PC-3 (cell line): Measurements from ENCODE around the gene ZFP69B.

ENCODE experiments used
- EZH2 ChIP-seq: fragments of 300-600 bp; sonication (generic); IDR thresholded peaks from one replicate; pipeline ENCODE4 v1.6.1; 2017; ENCODE audit warnings: antibody characterized with exemption, mild to moderate bottlenecking, low read length; ENCODE audit not compliant: unreplicated experiment
- EZH2phosphoT487 ChIP-seq: fragments of 300-600 bp; sonication (generic); IDR thresholded peaks from 2 replicates; pipeline ENCODE4 v1.6.1; 2018; ENCODE audit warnings: mild to moderate bottlenecking, antibody characterized with exemption, low read length, borderline replicate concordance
- TF ChIP-seq, protein P1 (sequence below): fragments of 300-600 bp; sonication (generic); conservative IDR thresholded peaks from 2 replicates; pipeline ENCODE4 v1.5.1; 2017; ENCODE audit warnings: antibody characterized with exemption, low read depth, mild to moderate bottlenecking, low read length

DNA sequence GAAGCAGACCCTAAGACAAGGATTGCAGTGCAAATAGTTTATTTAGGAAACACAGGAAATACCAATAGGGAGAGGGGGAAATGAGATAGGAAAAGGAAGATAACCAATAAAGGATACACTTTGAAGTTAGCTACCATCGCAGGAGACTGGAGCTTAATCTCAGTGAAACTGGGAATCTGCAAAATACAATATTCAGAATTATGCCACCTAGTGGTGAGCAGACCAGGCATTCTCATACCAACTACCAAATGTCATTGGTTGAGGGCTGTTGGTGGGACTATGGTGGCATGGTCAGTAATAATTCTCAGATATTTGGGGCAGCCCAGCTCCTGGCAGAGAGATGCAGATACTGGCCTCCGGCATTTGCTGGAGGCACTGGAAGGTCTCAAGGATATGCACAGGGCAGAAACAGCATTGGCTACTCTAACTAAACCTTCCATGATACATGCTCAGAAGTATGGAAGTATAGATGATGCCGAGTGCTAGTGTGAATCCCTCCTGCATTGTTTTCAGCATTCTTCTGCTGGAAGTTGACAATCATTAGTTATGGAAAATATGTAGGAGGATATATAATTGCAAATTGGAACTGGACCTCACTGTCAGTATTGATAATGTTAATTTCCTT lies 11.8 kb upstream of the ZFP69B start:
- TF ChIP-seq EZH2phosphoT487 (no peak), EZH2 (no peak)
- TF ChIP-seq, protein P1, sequence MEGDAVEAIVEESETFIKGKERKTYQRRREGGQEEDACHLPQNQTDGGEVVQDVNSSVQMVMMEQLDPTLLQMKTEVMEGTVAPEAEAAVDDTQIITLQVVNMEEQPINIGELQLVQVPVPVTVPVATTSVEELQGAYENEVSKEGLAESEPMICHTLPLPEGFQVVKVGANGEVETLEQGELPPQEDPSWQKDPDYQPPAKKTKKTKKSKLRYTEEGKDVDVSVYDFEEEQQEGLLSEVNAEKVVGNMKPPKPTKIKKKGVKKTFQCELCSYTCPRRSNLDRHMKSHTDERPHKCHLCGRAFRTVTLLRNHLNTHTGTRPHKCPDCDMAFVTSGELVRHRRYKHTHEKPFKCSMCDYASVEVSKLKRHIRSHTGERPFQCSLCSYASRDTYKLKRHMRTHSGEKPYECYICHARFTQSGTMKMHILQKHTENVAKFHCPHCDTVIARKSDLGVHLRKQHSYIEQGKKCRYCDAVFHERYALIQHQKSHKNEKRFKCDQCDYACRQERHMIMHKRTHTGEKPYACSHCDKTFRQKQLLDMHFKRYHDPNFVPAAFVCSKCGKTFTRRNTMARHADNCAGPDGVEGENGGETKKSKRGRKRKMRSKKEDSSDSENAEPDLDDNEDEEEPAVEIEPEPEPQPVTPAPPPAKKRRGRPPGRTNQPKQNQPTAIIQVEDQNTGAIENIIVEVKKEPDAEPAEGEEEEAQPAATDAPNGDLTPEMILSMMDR = peak; percentile 81
